H1 (cell line): ENCODE measurements around the gene RNF152. TPM values are rescaled to one million over a fixed set of nuclear protein-coding genes. Genes with fewer than 3 reads are reported as not detected.

Experiments used
- CTCF ChIA-PET: fragments of 300-600 bp; sonication (Branson Sonifier 250); formaldehyde crosslinking; loops from one replicate; lab custom pipeline; 2021; ENCODE audit not compliant: partially characterized antibody; lab: Charles Lee
- POLR2A ChIA-PET: fragments of 300-600 bp; sonication (Branson Sonifier 250); formaldehyde crosslinking; loops from one replicate; lab custom pipeline; 2021; ENCODE audit warnings: inconsistent platforms; ENCODE audit not compliant: partially characterized antibody; lab: Charles Lee
- DNase-seq, 2 experiments: peaks; one replicate each; pipeline versions ENCODE4 v3.0.0 to v3.0.0-alpha.2; 2010 to 2022; ENCODE audit warnings: low spot score in 2 of 2, low read depth in 1 of 2, mixed read lengths in 1 of 2
- FAIRE-seq: peaks from 2 replicates; lab custom pipeline; 2011; peaks lifted over from hg19 to GRCh38; lab: Jason Lieb, UNC
- H2AFZ ChIP-seq: 2 replicates; pipeline ENCODE4 v1.8.1; 2012; ENCODE audit warnings: low read length, inconsistent platforms
- H2AK5ac ChIP-seq: 2 replicates; pipeline ENCODE4 v1.6.1; 2013; ENCODE audit warnings: low read depth, low read length
- H2BK120ac ChIP-seq: replicated peaks from 2 replicates; pipeline ENCODE3; 2013; ENCODE audit warnings: low read depth, low read length, inconsistent platforms
- H2BK12ac ChIP-seq: 2 replicates; pipeline ENCODE4 v1.6.1; 2013; ENCODE audit warnings: low read depth, low read length
- H2BK15ac ChIP-seq: 2 replicates; pipeline ENCODE4 v1.6.1; 2013; ENCODE audit warnings: low read length
- H2BK20ac ChIP-seq: 2 replicates; pipeline ENCODE4 v1.6.1; 2013; ENCODE audit warnings: low read length
- H2BK5ac ChIP-seq: 2 replicates; pipeline ENCODE4 v1.6.1; 2013; ENCODE audit warnings: low read depth, low read length
- H3K14ac ChIP-seq: 2 replicates; pipeline ENCODE4 v1.6.1; 2013; ENCODE audit warnings: inconsistent platforms; ENCODE audit not compliant: insufficient read length
- H3K18ac ChIP-seq: 2 replicates; pipeline ENCODE4 v1.6.1; 2013; ENCODE audit warnings: low read length; ENCODE audit errors: extremely low read depth
- H3K23ac ChIP-seq: 2 replicates; pipeline ENCODE4 v1.6.1; 2013; ENCODE audit warnings: inconsistent platforms; ENCODE audit not compliant: insufficient read length
- H3K23me2 ChIP-seq: 2 replicates; pipeline ENCODE4 v1.6.1; 2013; ENCODE audit warnings: low read depth, low read length
- H3K27ac ChIP-seq: 2 replicates; pipeline ENCODE4 v1.6.1; 2011; ENCODE audit warnings: low read depth, low read length, inconsistent platforms
- H3K27me3 ChIP-seq, 4 experiments: replicated peaks in 1 of 4; 1 replicate in 1 of 4; 2 replicates in 3 of 4; pipeline versions ENCODE4 v1.6.1 to v1.8.1; 2011 to 2013; ENCODE audit warnings: low read length in 3 of 4, mild to moderate bottlenecking in 3 of 4, inconsistent platforms in 2 of 4, mixed read lengths in 2 of 4, moderate library complexity in 1 of 4; ENCODE audit not compliant: control insufficient read depth in 3 of 4, insufficient read depth in 3 of 4; ENCODE audit errors: extremely low read depth in 1 of 4
- H3K36me3 ChIP-seq, 4 experiments: 2 replicates each; pipeline versions ENCODE4 v1.6.1 to v1.8.1; 2011 to 2013; ENCODE audit warnings: mild to moderate bottlenecking in 4 of 4, low read length in 3 of 4, moderate library complexity in 2 of 4, control low read depth in 1 of 4, inconsistent platforms in 1 of 4; ENCODE audit not compliant: insufficient read depth in 4 of 4, control insufficient read depth in 2 of 4
- H3K4ac ChIP-seq: replicated peaks from 2 replicates; pipeline ENCODE3; 2013; ENCODE audit warnings: low read length, low read depth, mixed read lengths, inconsistent platforms; ENCODE audit not compliant: insufficient read length
- H3K4me1 ChIP-seq, 4 experiments: replicated peaks in 1 of 4; 1 replicate in 1 of 4; 2 replicates in 3 of 4; pipeline versions ENCODE4 v1.6.1 to v1.8.1; 2011 to 2013; ENCODE audit warnings: low read length in 3 of 4, inconsistent platforms in 2 of 4, mixed read lengths in 1 of 4; ENCODE audit not compliant: insufficient read depth in 4 of 4, control insufficient read depth in 3 of 4
- H3K4me2 ChIP-seq, 2 experiments: 2 replicates each; pipeline versions ENCODE4 v1.6.1 to v1.8.1; 2011 to 2013; ENCODE audit warnings: low read depth in 2 of 2, low read length in 2 of 2, control low read depth in 1 of 2, inconsistent platforms in 1 of 2, mild to moderate bottlenecking in 1 of 2; ENCODE audit not compliant: insufficient read depth in 1 of 2
- H3K4me3 ChIP-seq, 4 experiments: fragments of 200-600, 300-600 bp in 1 of 4; sonication (generic), shearing (Covaris generic), sonication (Bioruptor Twin) in 1 of 4; 2 replicates each; pipeline versions ENCODE4 v1.5.1 to v1.8.1; 2011 to 2016; ENCODE audit warnings: low read length in 4 of 4, low read depth in 3 of 4, control low read depth in 2 of 4, inconsistent platforms in 2 of 4, mild to moderate bottlenecking in 2 of 4, mixed read lengths in 1 of 4, moderate library complexity in 1 of 4; ENCODE audit not compliant: insufficient read depth in 2 of 4; ENCODE audit errors: extremely low read depth in 1 of 4
- H3K56ac ChIP-seq: replicated peaks from 2 replicates; pipeline ENCODE3; 2013; ENCODE audit warnings: low read depth, mild to moderate bottlenecking, mixed read lengths, low read length, inconsistent platforms; ENCODE audit not compliant: insufficient read length
- H3K79me1 ChIP-seq: 2 replicates; pipeline ENCODE4 v1.6.1; 2013; ENCODE audit warnings: low read depth, low read length, control low read depth
- H3K79me2 ChIP-seq, 2 experiments: 2 replicates each; pipeline versions ENCODE4 v1.6.1 to v1.8.1; 2012 to 2013; ENCODE audit warnings: low read length in 2 of 2, mild to moderate bottlenecking in 2 of 2, inconsistent platforms in 1 of 2; ENCODE audit not compliant: insufficient read depth in 2 of 2, control insufficient read depth in 1 of 2
- H3K9ac ChIP-seq, 4 experiments: replicated peaks in 1 of 4; 1 replicate in 1 of 4; 2 replicates in 3 of 4; pipeline versions ENCODE4 v1.6.1 to v1.8.1; 2011 to 2013; ENCODE audit warnings: low read depth in 3 of 4, low read length in 3 of 4, control low read depth in 2 of 4, mild to moderate bottlenecking in 2 of 4, moderate library complexity in 2 of 4, inconsistent platforms in 1 of 4; ENCODE audit errors: extremely low read depth in 1 of 4
- H3K9me3 ChIP-seq, 2 experiments: 2 replicates each; pipeline versions ENCODE4 v1.6.1 to v1.8.1; 2012 to 2013; ENCODE audit warnings: mild to moderate bottlenecking in 2 of 2, moderate library complexity in 2 of 2, control low read depth in 1 of 2, inconsistent platforms in 1 of 2, low read depth in 1 of 2, low read length in 1 of 2, mixed read lengths in 1 of 2; ENCODE audit not compliant: insufficient read depth in 2 of 2
- H4K20me1 ChIP-seq, 2 experiments: replicated peaks in 1 of 2; 2 replicates each; pipeline versions ENCODE3 to v1.8.1; 2011 to 2013; ENCODE audit warnings: inconsistent platforms in 2 of 2, low read length in 2 of 2, mild to moderate bottlenecking in 1 of 2; ENCODE audit not compliant: insufficient read depth in 2 of 2, control insufficient read depth in 1 of 2
- H4K5ac ChIP-seq: 2 replicates; pipeline ENCODE4 v1.6.1; 2013; ENCODE audit warnings: low read length, low read depth, mixed read lengths, inconsistent platforms; ENCODE audit not compliant: insufficient read length
- H4K8ac ChIP-seq: 2 replicates; pipeline ENCODE4 v1.8.0; 2013; ENCODE audit warnings: mild to moderate bottlenecking, moderate library complexity, low read length, inconsistent platforms; ENCODE audit not compliant: insufficient read depth; ENCODE audit errors: extremely low read depth
- H4K91ac ChIP-seq: replicated peaks from 2 replicates; pipeline ENCODE3; 2013; ENCODE audit warnings: low read length, mixed read lengths, inconsistent platforms; ENCODE audit not compliant: insufficient read length
- CREB1 ChIP-seq: IDR thresholded peaks from 2 replicates; pipeline ENCODE4 v1.6.1; 2012; ENCODE audit warnings: inconsistent platforms
- EP300 ChIP-seq, 2 experiments: IDR thresholded peaks; 1 replicate in 1 of 2; 2 replicates in 1 of 2; pipeline ENCODE4 v1.6.1; 2011 to 2012; ENCODE audit warnings: low read depth in 2 of 2, low read length in 2 of 2, mild to moderate bottlenecking in 2 of 2, borderline replicate concordance in 1 of 2, inconsistent platforms in 1 of 2, moderate library complexity in 1 of 2
- EZH2 ChIP-seq: fragments of 200-600 bp; sonication (generic); IDR thresholded peaks from 2 replicates; pipeline ENCODE4 v1.7.1; 2012; ENCODE audit warnings: low read depth, mild to moderate bottlenecking, moderate library complexity, low read length, inconsistent platforms; ENCODE audit not compliant: severe bottlenecking
- HDAC2 ChIP-seq, 2 experiments: fragments of 300-600 bp in 1 of 2; sonication (generic) in 1 of 2; IDR thresholded peaks; 2 replicates each; pipeline ENCODE4 v1.6.1; 2011 to 2012; ENCODE audit warnings: low read depth in 2 of 2, low read length in 2 of 2, mild to moderate bottlenecking in 2 of 2, moderate library complexity in 2 of 2, borderline replicate concordance in 1 of 2, inconsistent platforms in 1 of 2
- JUN ChIP-seq: IDR thresholded peaks from 2 replicates; pipeline ENCODE4 v1.6.1; 2011; ENCODE audit warnings: low read depth, mild to moderate bottlenecking, improper control_type of control experiment, low read length
- KDM1A ChIP-seq: fragments of 200-600, 300-600 bp; sonication (generic); IDR thresholded peaks from 2 replicates; pipeline ENCODE4 v1.7.1; 2016; ENCODE audit warnings: mild to moderate bottlenecking, low read length, borderline replicate concordance
- KDM5A ChIP-seq: fragments of 200-600 bp; IDR thresholded peaks from 2 replicates; pipeline ENCODE4 v1.7.1; 2012; ENCODE audit warnings: mild to moderate bottlenecking, low read length, inconsistent platforms, mixed read lengths
- MAFK ChIP-seq: IDR thresholded peaks from 2 replicates; pipeline ENCODE4 v1.6.1; 2012; ENCODE audit warnings: low read depth, mild to moderate bottlenecking, improper control_type of control experiment, low read length
- MAX ChIP-seq: IDR thresholded peaks from 2 replicates; pipeline ENCODE4 v1.6.1; 2012; ENCODE audit warnings: inconsistent platforms
- RAD21 ChIP-seq, 2 experiments: IDR thresholded peaks in 1 of 2; conservative IDR thresholded peaks in 1 of 2; 2 replicates each; pipeline ENCODE4 v1.6.1; 2011; ENCODE audit warnings: low read depth in 2 of 2, low read length in 2 of 2, improper control_type of control experiment in 1 of 2, inconsistent platforms in 1 of 2, mild to moderate bottlenecking in 1 of 2, moderate library complexity in 1 of 2
- RBBP5 ChIP-seq: IDR thresholded peaks from 2 replicates; pipeline ENCODE4 v1.7.1; 2012; ENCODE audit warnings: low read depth, mild to moderate bottlenecking, inconsistent platforms, low read length, moderate library complexity, borderline replicate concordance
- SIRT6 ChIP-seq: IDR thresholded peaks from one replicate; pipeline ENCODE4 v1.7.1; 2012; ENCODE audit warnings: low read length, inconsistent platforms
- WGBS, 2 experiments: shearing (Covaris generic) in 1 of 2; methylation state at CpG; one replicate each; pipeline versions ENCODE4 v1.1.6 to v1.1.7; 2013 to 2015; ENCODE audit warnings: low lambda C conversion rate in 2 of 2, mixed read lengths in 2 of 2, inconsistent platforms in 1 of 2, low coverage in 1 of 2, missing lambda C conversion rate in 1 of 2; ENCODE audit not compliant: insufficient replicate concordance in 2 of 2, insufficient coverage in 1 of 2, insufficient read length in 1 of 2; ENCODE audit errors: extremely low coverage in 1 of 2, missing lambda C conversion rate in 1 of 2; 5-methylcytosine and 5-hydroxymethylcytosine counted together
- polyA plus RNA-seq, 7 experiments: library from polyadenylated mRNA; depleted of rRNA in 3 of 7; stranded (reverse) in 5 of 7; unstranded in 2 of 7; fragments of >200 nt in 5 of 7; fragments of 200-250 nt in 2 of 7; gene quantifications; 1 replicate in 5 of 7; 2 replicates in 1 of 7; 4 replicates in 1 of 7; pipeline versions ENCODE4 v1.2.1 to v1.2.3, GENCODE V29; 2011 to 2013; ENCODE audit warnings: missing spikeins in 2 of 7, mixed read lengths in 2 of 7
- total RNA-seq: library from RNA; stranded (reverse); fragmentation: NEBNext Ultra II Directional; extraction: Animal tissue kit (Norgen Biotek cat#: 25700); gene quantifications from 2 replicates; pipeline ENCODE4 v1.2.1, GENCODE V29; 2021

Gene RNF152
- total and polyA plus RNA-seq, 2 of the 8 experiments (the other 6 are each of a cell fraction or from before 2014, with no cell fraction given) = 1.1 to 2.7 TPM

- no peaks in the 10 kb centered on the region for H3K79me2 ChIP-seq
- no peaks in the 10 kb centered on the region for H3K9me3 ChIP-seq
- H3K14ac ChIP-seq = no peak overlapping the region
- no peak for DNase-seq
- H2BK15ac ChIP-seq = no peak overlapping the region
- H2BK20ac ChIP-seq = no peak overlapping the region
- no peak overlapping the region for H3K23ac ChIP-seq
- H3K18ac ChIP-seq = no peak overlapping the region
- no peak overlapping the region for H3K56ac ChIP-seq
- H3K9ac ChIP-seq = no peak overlapping the region
- no peak for FAIRE-seq
- H3K27ac ChIP-seq = no peak overlapping the region
- peaks cover 0 to 2% of the 10 kb centered on the region in 2 experiments for H4K20me1 ChIP-seq
- H4K8ac ChIP-seq = no peak overlapping the region
- H3K27me3 ChIP-seq = no peaks in the 10 kb centered on the region
- H2BK120ac ChIP-seq = no peak overlapping the region
- H3K79me1 ChIP-seq = no peaks in the 10 kb centered on the region
- no peak overlapping the region for H3K4me3 ChIP-seq
- H3K4me2 ChIP-seq = no peak overlapping the region
- TF ChIP-seq CREB1 (no peak), HDAC2 (IDR thresholded peaks at IDR 0.05; ENCODE audit: borderline replicate concordance in 1 of 2, low read depth in 2 of 2, low read length in 2 of 2) (no peak), JUN (no peak), KDM5A (no peak), KDM1A (no peak), SIRT6 (no peak), EP300 (IDR thresholded peaks at IDR 0.05; ENCODE audit: borderline replicate concordance in 1 of 2, low read depth in 2 of 2, low read length in 2 of 2) (no peak), RAD21 (IDR thresholded peaks at IDR 0.05 in 1 of 2, conservative IDR thresholded peaks at IDR 0.05 in 1 of 2; ENCODE audit: low read depth in 2 of 2, low read length in 2 of 2) (no peak), MAX (no peak), RBBP5 (no peak), EZH2 (no peak), MAFK (no peak)
- TF ChIP-seq, all 59 proteins: peak for 0
- Histone ChIP-seq H4K5ac (no peak overlapping the region), H2BK5ac (no peak overlapping the region), H3K23me2 (no peaks in the 10 kb centered on the region), H2AK5ac (no peak overlapping the region), H3K4me1 (0 out of 7 replicates have a peak, but pooled peaks cover 0 to 3% (median 0%) of the 10 kb centered on the region in 4 experiments), H3K36me3 (no peaks in the 10 kb centered on the region), H2AFZ (no peak overlapping the region), H2BK12ac (no peak overlapping the region), H3K4ac (no peak overlapping the region), H4K91ac (no peak overlapping the region)
- POLR2A ChIA-PET = no interaction called here
- 97% methylated on average over 6 of the region's 6 CpGs; no CpG with 5 or more reads in 1 of the 2 experiments for WGBS, 2 experiments
- CTCF ChIA-PET = no interaction called here
Measured at GRCh38 chr18:61860302-61860701, 32.5 kb downstream of the RNF152 start.
